HG03108 (cell line): ENCODE results near the gene PIEZO1.
A peak's percentile ranks its signal among the peaks of the same experiment; 100 is the strongest.

Experiments used
- ATAC-seq: cut with Tn5 transposase; IDR thresholded peaks from one replicate; pipeline ENCODE4 v1.9.1; 2021; ENCODE audit warnings: moderate library complexity; ENCODE audit not compliant: unreplicated experiment

Gene PIEZO1

DNA sequence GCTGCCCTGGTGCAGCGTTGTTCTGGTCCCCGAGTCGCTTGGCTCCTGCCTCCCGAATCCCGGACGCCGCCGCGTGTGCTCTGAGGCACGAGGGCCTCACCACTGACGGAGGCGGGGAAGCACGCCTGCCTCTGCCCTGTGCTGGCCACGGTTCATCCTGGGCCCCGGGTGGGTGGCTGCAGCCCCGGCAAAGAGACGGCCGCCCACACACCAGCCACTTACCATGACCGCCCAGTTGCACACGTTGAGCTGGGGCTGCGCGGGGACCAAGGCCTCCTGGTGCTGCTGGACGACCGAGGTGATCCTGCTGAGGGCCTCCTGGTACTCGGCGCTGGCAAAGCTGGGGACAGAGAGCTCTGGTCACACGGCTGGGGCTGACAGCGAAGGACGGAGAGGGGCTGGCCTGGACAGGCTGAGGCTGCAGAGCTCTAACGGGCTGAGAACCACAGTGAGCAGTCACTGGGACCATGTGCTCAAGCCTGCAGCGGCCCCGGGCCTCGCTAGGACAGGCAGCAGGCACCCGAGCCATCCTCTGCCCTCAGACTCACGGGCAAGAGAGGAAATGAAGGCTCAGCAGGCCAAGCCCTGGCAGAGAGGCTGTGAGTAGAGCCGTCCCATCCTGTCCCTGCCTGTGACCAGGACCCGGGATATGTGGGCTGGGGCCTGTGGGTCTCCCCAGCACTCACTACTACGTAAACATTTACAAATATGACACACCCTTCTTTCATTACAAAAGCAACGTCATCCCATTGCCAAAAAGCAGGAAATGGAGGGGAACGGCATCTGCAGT, 33.0 kb upstream of the PIEZO1 start:
- ATAC-seq, result no peak

DNA sequence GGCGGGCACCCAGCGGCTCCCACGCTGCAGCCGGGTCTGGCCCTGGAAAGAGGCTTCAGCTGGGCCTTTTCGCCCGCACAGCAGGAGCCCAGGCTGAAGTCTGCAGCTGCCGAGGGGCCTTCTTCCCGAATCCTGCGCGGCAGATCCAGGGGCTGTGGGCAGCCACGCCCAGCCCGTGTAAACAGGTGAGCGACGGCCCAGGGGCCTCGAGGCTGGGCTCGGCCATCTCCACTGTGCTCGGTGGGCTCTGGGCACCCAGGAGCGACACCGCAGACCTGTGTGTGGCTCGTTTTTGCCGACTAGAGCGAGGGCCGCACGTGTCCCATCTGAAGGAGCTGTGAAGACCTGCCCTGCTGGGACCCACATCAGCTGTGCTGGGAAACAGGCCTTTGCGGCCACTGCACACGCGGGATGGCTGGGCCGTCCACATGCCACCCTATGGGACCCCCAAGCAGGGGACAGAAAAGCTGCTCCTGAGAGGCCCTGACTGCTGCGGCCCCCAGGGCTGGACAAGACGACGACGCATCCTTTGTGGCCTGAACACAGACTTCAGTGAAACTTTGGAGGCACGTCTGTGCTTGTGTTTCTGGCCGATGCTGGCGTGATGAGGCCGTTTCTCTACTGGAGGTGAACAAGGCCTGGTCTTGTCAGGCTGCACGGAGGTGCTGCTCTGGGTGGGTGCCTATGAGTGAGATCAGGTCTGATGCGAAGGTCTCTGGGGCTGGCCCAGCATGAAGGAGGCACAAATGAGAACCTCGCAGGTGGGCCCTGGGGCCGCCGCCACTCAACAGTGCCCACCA, 31.9 kb upstream of the PIEZO1 start:
- ATAC-seq, result no peak

DNA sequence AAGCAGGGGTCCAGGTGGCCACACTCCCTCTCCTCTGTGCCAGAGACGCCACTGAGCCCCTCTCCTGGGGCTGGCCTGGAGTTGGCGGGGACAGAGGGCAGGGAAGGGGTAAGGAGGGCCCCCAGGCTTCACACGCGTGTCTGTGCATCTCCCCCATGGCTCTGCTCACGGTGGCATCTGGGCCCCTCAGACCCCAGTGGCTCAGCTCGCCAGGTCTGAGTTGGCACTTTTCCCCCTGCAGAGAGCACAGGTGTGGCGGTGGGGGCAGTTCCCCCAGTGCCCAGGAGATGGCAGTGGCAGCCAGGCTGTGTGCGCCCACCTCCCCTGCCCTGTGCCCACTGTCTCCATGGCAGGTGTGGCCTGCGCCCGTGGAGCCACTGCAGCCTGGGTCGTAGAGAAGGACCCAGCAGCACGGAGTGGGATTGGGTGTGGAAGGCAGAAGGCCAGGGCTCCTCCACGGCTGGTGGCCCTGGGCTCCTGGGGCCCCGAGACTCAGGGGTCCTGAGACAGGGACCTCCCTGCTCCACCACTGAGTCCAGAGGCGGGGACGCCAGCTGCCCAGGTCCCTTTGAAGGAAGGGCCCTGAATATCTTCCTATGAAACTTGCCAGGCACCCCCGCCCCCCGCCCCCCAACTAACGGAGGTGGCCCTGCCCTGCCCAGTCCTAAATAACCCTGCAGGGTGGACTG, 31.0 kb upstream of the PIEZO1 start:
- ATAC-seq, result no peak

DNA sequence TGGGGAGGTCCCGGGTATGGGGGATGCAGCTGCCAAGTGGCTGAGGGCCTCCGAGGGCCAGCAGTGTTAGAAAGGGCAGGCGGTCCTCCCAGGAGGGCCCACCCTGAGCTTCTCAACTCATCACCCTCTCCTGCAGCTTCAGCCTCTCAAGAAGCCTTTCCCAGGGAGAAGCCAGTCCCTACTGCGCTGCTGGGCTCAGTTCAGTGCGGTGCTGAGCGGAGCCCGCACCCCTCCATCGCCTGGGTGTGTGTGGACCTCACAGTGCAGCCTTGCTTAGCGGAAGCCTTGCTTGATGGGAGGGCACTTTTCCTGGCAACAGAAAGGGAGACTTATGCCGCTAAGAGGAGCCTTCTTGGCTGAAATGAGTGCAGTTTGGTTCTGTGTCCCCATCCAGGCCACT, 30.2 kb upstream of the PIEZO1 start:
- no peak for ATAC-seq

DNA sequence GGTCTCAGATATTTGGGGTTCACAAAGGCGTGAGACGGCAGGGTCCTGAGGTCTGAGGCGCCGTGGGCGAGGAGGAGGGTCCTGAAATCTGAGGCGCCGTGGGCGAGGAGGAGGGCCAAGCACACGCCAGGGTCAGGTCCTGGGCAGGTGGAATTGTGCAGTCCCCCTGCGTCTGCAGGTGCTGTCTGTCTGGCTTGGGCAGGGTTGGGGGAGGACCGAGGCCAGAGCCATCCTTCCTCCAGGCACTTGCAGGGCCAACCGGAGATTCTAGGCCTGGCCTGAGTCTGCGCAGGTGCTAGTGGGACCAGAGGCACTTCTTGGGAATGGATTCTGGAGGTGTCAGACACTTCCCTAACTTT, 29.1 kb upstream of the PIEZO1 start:
- no peak for ATAC-seq

DNA sequence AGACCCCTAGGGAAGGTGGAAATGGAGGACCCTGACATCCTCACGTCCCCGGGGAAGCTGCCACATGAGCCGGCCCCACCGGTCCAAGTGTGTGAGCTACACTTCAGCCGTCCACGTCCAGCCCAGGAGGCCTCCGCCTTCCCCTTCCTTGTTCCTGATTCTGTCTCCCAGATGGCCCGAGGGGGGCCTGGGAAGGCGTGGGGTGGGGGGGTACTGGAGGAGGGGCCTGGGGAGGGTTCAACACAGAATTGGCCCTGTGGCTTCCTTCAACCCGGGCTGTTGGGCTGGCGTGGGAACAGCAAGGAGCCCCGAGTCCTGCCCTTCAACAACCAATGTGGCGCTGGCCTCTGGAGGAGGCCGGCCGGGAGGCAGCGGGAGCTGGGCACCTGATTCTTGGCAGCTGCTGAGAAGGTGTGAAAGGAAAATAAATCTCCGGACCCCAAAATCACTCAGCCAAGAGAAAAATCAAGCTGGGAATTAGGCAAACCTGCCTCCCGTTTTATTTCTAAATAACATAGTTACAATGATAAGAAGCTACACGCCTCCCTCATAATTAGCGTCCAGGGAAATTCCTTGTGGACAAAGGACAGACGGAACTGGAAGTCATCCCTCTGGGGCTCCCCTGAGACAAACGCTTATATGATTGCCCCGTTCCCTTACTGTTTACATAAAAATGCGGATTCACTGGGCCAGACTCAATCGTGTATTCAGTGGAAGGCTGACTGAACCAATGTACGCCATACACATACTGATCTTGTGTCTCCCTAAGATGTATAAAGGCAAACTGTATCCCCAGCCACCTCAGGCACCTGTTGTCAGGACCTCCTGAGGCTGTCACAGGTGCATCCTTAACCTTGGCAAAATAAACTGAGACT, 28.5 kb upstream of the PIEZO1 start:
- no peak for ATAC-seq

DNA sequence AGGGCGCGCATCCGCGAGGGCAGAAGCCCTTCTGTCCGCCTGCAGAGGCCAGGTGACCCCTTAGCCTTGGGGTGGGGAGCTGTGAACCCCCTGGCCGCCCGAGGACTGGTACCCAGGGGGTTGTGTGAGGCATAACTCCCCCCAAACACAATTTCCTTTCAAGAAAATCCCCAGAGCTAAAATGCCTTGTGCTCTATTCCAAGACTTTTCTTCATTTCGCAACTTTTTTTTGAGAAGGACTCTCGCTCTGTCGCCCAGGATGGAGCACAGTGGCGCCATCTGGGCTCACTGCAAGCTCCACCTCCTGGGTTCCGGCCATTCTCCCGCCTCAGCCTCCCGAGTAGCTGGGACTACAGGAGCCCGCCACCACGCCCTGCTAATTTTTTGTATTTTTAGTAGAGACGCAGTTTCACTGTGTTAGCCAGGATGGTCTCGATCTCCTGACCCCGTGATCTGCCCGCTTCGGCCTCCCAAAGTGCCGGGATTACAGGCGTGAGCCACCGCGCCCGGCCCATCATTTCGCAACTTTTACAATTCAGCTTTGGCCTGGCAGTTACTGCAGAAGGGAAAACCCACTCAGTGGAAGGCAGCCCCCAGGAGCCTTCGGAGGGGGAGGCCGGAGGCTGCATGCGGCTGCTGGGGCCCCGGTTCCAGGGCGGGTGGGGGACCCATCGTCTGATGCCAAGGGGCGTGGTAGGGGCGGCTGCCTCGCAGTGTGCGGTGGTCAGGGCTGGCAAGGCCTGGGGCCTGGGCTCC, 27.7 kb upstream of the PIEZO1 start:
- no peak for ATAC-seq

DNA sequence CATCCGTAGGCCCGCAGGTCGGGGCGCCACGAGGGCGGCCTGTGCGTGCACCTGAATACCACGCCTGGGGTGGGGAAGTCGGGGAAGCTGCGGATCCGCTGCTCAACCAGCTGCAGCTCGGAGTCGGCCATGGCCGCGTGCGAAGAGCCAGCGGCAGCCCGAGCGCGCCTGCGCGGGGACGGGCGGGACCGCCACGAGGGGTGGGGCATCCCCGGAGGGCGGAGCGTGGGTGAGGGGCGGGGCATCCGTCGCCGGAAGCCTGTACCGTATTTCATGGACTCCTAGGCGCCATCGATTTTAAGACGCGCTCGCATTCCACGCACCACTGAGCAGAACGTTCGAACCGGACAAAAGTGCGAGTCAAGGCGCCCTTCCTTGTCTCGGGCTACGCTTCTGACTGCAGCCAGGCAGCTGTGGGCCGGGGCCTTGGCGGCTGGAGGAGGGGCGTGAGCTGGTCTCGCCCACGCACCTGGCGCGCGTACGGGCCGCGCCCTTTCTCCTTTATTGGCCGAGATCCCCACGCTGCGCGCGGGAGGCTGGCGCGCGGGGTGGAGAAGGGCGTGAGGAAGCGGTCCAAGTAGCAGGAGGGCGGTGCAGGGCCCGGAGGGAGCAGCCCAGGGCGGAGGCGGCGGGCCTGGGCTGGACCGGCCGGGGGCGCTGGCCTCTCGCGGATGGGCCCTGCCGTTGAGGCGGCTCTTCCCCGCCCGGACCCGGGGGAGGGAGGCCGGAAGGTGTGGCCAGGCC, 26.9 kb upstream of the PIEZO1 start, which contains the start of gene APRT:
APRT (minus strand) TSS at position 160 of the 744 bp plus-strand sequence; CDS start at position 131, 29 bp downstream.
- peak; percentile 65 for ATAC-seq

DNA sequence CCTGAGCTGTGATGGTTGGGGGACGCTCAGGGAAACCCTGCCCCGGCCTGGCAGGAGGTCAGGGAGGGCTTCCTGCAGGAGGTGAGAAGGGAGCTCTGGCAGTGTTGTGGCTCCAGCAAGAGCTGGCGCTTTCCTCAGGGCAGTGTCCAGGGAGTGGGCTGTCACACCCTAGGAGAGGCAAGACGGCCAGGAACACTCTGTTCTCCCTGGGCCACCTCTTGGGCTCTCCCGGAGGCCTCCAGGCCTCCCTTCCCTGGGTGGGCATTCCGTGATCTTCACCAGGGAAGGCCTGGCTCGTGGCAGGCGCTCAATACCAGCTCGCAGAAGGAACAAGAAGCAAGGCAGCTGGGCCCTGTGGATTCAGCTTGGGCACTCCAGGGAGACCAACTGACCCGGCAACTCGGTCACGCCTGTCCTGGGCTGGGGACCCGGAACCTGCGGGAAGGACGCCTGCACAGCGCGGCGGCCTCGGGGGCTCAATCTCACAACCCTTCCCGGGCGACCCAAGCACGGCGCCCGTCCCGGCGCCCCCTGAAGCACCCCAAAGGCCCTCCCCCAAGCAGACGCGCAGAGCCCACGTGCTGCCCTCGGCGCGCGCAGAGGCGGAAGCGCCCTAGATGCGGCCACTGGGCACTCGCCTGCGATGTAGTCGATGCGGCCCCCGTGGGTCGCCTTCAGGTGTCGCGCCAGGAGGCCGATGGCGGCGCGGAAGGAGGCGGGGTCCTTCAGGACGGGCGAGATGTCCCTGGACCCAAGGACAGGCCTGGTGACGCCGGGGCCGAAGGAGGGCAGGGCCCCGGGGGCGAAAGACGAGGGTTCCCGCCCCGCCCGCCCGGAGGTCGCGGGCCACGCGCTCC, 26.1 kb upstream of the PIEZO1 start:
- ATAC-seq, result peak; percentile 50

DNA sequence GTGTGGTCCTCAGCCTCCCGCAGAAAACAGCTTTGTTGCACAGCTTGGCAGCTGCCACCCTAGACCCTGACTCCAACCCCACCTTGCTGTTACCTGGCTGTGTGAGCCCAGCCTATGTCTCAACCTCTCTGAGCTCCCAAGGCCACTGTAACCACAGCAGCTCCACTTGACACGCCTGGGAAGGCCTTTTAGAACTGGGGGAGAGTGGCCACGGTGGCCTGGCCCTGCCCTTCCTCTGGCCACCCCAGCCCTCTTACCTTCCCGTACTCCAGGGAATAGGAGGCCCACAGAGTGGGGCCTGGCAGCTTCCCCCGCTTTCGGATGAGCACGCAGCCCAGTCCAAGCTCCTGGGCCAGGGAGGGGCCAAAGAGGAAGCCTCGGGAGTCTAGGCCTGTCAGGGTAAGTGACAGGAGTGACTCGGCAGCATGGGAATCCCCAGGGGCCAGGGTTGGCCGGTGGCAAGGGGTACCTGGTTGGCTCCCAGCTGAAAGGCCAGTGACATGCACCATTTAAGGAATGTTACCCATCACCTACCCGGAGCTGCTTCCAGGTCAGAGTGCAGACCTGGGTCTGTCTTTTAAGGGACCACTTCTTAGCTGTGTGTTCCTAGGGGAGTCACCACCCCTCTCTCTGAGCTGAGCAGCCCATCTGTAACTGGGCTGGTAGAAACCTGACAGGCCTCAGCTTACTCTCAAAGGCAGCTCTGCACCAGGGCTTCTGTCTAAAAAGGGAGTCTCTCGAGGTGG, 25.3 kb upstream of the PIEZO1 start:
- no peak for ATAC-seq

DNA sequence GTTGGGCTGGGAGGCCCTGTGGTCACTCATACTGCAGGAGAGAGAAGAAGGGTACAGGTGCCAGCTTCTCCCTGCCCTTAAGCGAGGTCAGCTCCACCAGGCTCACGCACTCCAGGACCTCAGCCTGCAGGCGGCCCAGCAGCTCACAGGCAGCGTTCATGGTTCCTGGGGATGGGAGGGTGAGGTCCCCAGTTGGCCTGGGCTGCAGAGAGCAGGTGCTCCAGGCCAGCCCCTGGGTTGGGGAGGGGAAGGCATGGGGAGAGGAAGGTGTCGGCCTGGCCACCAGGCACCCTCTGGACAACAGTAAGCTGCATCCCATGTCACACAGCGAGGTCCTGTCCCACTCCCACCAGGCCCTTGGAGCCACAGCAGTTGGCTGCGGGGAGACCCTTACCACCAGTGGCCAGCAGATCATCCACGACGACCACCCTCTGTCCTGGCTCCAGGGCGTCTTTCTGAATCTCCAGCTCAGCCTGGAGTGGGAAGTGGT, 24.7 kb upstream of the PIEZO1 start:
- no peak for ATAC-seq

DNA sequence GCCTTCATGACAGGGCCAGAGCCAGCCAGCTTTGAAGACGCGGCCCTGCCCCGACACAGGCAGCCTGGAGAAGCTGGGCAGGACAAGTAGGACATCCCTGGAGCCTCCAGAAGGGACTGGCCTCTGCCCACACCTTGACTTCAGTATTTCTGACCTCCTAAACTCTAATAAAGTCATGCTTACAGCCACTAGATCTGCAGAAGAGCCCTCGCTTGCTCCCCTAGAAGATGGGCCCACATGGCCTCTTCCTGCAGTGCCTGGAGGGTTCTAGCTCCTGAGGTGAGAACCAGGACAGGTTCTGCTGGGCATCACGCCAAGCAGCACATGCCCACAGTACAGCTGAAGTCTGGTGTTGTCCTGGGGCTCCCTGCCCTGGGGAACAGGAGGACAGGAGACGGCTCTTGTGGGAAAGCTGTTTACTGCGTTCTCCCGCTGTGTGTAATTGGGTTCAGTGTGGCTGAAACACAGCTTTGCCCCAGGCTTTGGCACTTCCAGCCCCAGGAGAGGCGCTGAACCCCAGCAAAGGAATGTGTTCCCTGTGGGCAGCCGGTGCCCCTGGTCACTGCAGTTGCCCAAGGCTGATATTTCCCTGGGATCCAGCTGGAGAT, 24.2 kb upstream of the PIEZO1 start:
- no peak for ATAC-seq

DNA sequence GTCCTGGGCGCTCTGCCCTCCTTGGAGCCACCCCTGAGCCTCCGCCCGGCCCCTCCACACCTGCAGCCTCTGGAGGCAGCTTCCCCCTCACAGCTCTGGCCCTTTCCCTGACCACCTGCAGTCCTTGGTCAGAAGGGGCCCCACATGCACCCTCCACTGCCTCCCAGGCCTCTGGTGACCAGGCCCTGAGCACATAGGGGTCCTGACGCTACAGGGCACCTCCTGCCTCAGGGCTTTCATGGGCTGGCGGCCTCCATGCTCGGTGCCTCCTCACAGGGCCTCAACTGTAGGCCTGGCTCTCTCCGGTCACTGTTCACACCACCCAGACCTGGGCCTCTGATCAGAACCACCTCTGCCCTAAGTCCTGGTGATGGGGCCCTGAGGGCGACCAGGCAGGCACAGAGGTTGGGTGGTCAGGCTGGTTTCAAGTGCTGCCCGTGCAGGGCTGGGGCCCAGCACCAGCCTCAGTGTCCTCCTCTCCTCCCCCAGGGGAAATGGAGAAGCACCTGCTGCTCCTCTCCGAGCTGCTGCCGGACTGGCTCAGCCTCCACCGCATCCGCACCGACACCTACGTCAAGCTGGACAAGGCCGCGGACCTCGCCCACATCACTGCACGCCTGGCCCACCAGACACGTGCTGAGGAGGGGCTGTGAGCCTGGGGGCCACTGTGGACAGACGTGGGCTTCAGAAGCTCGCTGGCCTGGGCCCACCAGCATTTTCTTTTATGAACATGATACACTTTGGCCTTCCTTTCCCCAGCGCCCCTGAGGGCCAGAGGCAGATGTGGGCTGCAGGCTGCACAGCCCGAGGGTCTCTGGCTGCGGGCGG, 22.8 kb upstream of the PIEZO1 start:
- ATAC-seq, result no peak

DNA sequence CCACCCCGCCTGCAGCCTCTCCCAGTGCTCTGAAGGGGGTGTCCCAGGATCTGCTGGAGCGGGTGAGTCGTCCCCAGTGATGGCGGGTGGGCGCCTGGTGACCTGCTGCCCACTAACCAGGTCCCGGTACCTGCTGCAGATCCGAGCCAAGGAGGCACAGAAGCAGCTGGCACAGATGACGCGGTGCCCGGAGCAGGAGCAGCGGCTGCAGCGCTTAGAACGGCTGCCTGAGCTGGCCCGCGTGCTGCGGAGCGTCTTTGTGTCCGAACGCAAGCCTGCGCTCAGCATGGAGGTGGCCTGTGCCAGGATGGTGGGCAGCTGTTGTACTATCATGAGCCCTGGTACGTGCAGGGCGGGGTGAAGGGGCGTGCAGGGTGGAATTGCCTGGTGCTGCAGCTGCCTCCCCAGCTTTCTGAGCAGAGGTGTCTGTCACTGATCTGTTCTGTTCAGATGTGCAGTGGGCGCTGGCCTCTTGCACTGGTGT, 22.2 kb upstream of the PIEZO1 start:
- ATAC-seq, result no peak

DNA sequence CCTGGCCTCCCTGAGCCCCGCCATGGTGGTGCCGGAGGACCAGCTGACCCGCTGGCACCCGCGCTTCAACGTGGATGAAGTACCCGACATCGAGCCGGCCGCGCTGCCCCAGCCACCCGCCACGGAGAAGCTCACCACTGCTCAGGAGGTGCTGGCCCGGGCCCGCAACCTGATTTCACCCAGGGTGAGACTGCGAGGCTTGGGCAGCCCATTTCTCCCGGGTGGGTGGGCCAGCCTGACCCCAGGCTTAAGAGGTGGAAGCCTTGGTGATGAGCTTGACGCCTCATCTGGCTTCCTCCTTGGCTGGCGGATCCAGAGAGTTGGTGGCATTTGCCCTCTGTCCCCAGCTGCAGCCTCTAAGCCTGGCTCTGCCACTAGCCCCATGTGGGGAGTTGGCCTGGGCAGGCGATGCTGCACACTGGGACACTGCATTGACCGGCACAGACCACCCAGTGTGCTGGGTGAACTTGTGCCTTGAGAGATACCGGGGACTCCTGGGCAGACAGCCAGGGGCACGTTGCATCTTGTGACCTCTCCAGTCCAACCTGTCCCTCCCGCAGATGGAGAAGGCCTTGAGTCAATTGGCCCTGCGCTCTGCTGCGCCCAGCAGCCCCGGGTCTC, 21.6 kb upstream of the PIEZO1 start:
- no peak for ATAC-seq
